ENCODE results near the gene SLC27A1.

Gene SLC27A1

DNA sequence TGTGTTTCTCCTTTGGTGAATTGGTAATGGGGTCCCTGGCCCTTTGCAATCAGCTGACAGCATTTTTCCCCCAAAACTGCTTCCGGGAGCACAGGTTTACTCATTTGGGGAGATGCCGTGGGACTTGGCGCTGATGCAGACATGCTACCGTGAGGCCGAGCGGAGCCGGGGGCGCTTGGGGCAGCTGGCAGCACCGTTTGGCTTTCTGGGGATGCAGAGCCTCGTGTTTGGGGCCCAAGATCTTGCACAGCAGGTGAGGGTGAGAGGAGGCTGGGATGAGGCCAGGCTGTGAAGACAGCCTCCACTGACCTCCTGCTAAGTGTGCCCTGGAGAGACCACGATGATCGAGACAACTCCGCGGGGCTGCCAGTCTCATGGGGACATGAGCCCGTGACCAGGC, 71.7 kb downstream of the SLC27A1 start:
- no peaks in the 10 kb centered on the region for H3K27me3 ChIP-seq (replicated peaks; ENCODE audit: control insufficient read depth, insufficient read depth, low read length)
- no peak overlapping the region for H3K4me3 ChIP-seq (replicated peaks; ENCODE audit: low read depth, low read length)
- no peaks in the 10 kb centered on the region for H3K36me3 ChIP-seq (ENCODE audit: control insufficient read depth, insufficient read depth, low read length)
- TF ChIP-seq, protein P1, sequence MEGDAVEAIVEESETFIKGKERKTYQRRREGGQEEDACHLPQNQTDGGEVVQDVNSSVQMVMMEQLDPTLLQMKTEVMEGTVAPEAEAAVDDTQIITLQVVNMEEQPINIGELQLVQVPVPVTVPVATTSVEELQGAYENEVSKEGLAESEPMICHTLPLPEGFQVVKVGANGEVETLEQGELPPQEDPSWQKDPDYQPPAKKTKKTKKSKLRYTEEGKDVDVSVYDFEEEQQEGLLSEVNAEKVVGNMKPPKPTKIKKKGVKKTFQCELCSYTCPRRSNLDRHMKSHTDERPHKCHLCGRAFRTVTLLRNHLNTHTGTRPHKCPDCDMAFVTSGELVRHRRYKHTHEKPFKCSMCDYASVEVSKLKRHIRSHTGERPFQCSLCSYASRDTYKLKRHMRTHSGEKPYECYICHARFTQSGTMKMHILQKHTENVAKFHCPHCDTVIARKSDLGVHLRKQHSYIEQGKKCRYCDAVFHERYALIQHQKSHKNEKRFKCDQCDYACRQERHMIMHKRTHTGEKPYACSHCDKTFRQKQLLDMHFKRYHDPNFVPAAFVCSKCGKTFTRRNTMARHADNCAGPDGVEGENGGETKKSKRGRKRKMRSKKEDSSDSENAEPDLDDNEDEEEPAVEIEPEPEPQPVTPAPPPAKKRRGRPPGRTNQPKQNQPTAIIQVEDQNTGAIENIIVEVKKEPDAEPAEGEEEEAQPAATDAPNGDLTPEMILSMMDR (IDR thresholded peaks at IDR 0.05; ENCODE audit: insufficient read depth, low read length, poor library complexity, severe bottlenecking): no peak
- no peak for DNase-seq (ENCODE audit: extremely low read depth, insufficient read length)

DNA sequence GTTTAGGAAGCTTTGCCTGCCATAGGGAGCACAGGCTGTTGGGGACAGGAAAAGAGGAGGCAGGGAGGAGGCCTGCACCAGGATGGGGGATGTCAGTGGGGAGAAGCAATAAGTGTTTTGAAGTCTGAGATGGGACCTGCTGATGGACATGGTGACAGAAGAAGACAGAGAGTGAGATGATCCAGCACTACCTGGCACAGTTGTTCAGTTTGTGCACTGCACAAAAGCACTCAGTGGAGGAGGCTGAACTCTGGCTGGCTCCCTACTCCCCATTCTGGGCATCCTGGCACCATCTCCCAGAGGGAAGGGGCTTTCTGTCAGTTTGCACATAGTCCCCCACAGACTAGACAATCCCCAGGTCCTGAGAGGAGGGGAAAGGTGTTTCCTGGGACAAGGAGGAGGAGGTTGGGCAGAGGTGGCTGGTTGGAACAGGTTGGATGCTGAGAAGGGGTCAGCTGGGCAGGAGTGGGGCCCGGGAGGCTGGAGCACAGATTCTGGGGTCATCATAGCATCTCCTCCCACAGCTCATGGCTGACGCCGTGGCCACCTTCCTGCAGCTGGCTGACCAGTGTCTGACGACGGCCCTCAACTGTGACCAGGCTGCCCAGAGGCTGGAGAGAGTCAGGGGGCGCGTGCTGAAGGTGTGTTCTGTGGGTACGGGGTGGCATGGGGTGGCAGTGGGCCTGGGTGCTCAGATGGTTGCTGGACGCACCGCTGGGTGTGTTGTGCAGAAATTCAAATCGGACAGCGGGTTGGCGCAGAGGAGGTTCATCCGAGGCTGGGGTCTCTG, 72.7 kb downstream of the SLC27A1 start:
- Histone ChIP-seq H3K36me3 (ENCODE audit: control insufficient read depth, insufficient read depth, low read length) (no peaks in the 10 kb centered on the region), H3K4me3 (replicated peaks; ENCODE audit: low read depth, low read length) (no peak overlapping the region), H3K27me3 (replicated peaks; ENCODE audit: control insufficient read depth, insufficient read depth, low read length) (no peaks in the 10 kb centered on the region)
- TF ChIP-seq, protein P1 (IDR thresholded peaks at IDR 0.05; ENCODE audit: insufficient read depth, low read length, poor library complexity, severe bottlenecking): no peak
- no peak for DNase-seq (ENCODE audit: extremely low read depth, insufficient read length)

DNA sequence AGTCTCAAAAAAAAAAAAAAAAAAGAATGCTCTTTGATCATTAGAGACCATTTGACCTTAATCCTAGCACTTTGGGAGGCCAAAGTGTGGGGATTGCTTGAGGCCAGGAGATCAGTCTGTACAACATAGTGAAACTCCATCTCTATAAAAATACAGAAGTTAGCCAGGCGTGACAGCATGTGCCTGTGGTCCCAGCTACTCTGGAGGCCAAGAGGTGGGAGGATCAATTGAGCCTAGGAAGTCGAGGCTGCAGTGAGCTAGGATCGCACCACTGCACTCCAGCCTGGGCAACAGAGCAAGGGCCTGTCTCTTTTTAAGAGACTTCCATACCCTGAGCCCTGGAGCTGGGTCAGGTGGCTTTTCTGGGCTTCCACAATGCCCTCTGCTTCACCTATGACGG, 73.7 kb downstream of the SLC27A1 start:
- H3K4me3 ChIP-seq (replicated peaks; ENCODE audit: low read depth, low read length): no peak overlapping the region
- TF ChIP-seq, protein P1 (IDR thresholded peaks at IDR 0.05; ENCODE audit: insufficient read depth, low read length, poor library complexity, severe bottlenecking): no peak
- no peak for DNase-seq (ENCODE audit: extremely low read depth, insufficient read length)
- H3K36me3 ChIP-seq (ENCODE audit: control insufficient read depth, insufficient read depth, low read length): no peaks in the 10 kb centered on the region
- H3K27me3 ChIP-seq (replicated peaks; ENCODE audit: control insufficient read depth, insufficient read depth, low read length): no peaks in the 10 kb centered on the region

DNA sequence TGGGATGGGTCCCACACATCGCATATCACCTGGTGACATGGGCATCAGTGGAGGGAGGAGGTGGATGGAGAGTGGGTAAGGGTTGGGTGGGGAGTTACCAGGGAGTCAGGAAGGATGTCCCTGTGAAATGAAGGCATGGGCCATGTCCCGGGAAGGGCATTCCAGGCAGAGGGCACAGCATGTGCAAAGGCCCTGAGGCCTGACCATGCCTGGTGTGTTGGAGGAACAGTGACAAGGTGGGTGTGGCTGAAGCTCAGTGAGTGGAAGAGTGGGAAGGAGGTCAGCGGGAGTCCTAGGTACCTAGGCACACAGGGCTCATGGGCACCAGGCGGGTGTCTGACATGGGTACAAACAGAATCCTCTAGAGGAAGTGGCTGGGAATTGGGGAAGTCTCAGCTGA, 74.1 kb downstream of the SLC27A1 start:
- Histone ChIP-seq H3K4me3 (replicated peaks; ENCODE audit: low read depth, low read length) (no peak overlapping the region), H3K36me3 (ENCODE audit: control insufficient read depth, insufficient read depth, low read length) (no peaks in the 10 kb centered on the region), H3K27me3 (replicated peaks; ENCODE audit: control insufficient read depth, insufficient read depth, low read length) (no peaks in the 10 kb centered on the region)
- TF ChIP-seq, protein P1 (IDR thresholded peaks at IDR 0.05; ENCODE audit: insufficient read depth, low read length, poor library complexity, severe bottlenecking): no peak
- DNase-seq (ENCODE audit: extremely low read depth, insufficient read length): no peak

DNA sequence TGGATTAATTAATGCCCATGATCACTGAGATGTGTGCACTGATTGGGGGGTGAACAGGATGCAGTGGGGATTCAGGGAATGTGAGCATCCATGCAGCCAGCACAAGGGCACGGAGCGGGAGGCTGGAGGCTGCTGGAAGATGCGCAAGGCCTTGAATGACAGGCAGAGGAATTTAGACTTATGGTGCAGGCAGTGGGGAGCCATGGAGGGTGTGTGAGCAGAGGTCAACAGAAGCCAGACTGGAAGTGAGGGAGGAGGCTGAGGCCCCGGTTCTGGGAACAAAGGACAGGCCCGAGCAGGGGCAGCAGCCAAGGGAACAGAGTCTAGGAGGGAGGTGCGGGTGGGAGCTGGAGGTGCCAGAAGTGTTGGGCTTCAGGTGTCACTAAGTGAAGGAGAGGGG, 77.8 kb downstream of the SLC27A1 start:
- Histone ChIP-seq H3K27me3 (replicated peaks; ENCODE audit: control insufficient read depth, insufficient read depth, low read length) (no peaks in the 10 kb centered on the region), H3K36me3 (ENCODE audit: control insufficient read depth, insufficient read depth, low read length) (no peaks in the 10 kb centered on the region), H3K4me3 (replicated peaks; ENCODE audit: low read depth, low read length) (no peak overlapping the region)
- TF ChIP-seq, protein P1 (IDR thresholded peaks at IDR 0.05; ENCODE audit: insufficient read depth, low read length, poor library complexity, severe bottlenecking): no peak
- DNase-seq (ENCODE audit: extremely low read depth, insufficient read length): no peak
